Bronchial epithelial cell (primary cell): ENCODE data around the gene ROBO4. TPM values are rescaled to one million over a fixed set of nuclear protein-coding genes. Genes with fewer than 3 reads are reported as not detected.

Experiments
- DNase-seq: peaks from one replicate; pipeline ENCODE4 v3.0.0-alpha.2; 2010; ENCODE audit warnings: low read depth
- FAIRE-seq: peaks from 2 replicates; lab custom pipeline; 2011; peaks lifted over from hg19 to GRCh38; lab: Jason Lieb, UNC
- H3K27me3 ChIP-seq: 2 replicates; pipeline ENCODE4 v1.5.1; 2011; ENCODE audit warnings: low read length; ENCODE audit not compliant: control insufficient read depth, insufficient read depth
- H3K36me3 ChIP-seq: 2 replicates; pipeline ENCODE4 v1.5.1; 2011; ENCODE audit warnings: low read length; ENCODE audit not compliant: control insufficient read depth, insufficient read depth
- H3K4me3 ChIP-seq: 2 replicates; pipeline ENCODE4 v1.5.1; 2011; ENCODE audit warnings: mild to moderate bottlenecking, low read depth, low read length, control low read depth
- total RNA-seq: library from RNA; depleted of rRNA; stranded (reverse); fragments of >200 nt; gene quantifications from 2 replicates; pipeline ENCODE4 v1.2.1, GENCODE V29; 2014
- TF ChIP-seq, protein P1 (sequence below): IDR thresholded peaks from 2 replicates; pipeline ENCODE4 v1.5.1; 2011; ENCODE audit warnings: mild to moderate bottlenecking, moderate library complexity, low read length, control low read depth, inconsistent platforms; ENCODE audit not compliant: insufficient read depth, severe bottlenecking

The ROBO4 gene
- total RNA-seq, 1 donor from 2014 or later: not detected

DNA sequence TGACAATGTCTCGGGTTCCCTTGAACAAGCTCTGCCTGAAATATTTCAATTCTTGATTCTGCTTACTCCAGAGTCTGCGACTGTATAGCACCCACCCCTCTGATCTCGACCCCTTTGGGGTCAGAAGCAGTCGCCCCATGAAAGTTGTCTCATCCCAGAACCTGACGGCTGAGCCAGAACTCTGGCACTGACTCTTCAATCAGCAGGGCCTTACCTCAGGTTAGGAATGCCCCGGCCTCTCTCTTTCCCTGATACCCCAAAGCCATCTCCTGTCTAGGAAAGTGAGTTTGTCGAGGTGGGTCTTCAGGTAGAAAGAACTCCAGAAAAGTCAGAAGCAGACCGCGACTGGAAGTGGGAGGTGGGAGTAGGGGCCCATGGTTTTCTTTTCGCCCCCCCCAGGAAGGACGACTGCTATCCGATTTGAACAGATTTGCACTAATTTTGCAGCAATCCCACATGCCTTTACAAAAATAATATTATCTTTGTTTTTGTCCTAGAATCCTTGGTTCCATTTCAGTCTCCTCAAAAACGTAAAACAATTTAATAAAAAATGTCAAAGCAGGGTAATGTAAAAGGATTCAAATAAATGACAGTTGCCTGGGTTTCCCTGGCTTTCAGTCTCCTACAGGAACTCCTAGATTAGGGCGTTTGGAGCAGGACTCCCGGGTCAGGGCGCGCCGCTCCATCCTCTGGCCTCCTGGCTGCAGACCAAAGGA lies 33.3 kb downstream of the ROBO4 start:
- FAIRE-seq (no peak), DNase-seq (no peak)
- Histone ChIP-seq H3K36me3 (no peaks in the 10 kb centered on the region), H3K27me3 (peaks cover 63% of the 10 kb centered on the region), H3K4me3 (no peak overlapping the region)
- TF ChIP-seq, protein P1, sequence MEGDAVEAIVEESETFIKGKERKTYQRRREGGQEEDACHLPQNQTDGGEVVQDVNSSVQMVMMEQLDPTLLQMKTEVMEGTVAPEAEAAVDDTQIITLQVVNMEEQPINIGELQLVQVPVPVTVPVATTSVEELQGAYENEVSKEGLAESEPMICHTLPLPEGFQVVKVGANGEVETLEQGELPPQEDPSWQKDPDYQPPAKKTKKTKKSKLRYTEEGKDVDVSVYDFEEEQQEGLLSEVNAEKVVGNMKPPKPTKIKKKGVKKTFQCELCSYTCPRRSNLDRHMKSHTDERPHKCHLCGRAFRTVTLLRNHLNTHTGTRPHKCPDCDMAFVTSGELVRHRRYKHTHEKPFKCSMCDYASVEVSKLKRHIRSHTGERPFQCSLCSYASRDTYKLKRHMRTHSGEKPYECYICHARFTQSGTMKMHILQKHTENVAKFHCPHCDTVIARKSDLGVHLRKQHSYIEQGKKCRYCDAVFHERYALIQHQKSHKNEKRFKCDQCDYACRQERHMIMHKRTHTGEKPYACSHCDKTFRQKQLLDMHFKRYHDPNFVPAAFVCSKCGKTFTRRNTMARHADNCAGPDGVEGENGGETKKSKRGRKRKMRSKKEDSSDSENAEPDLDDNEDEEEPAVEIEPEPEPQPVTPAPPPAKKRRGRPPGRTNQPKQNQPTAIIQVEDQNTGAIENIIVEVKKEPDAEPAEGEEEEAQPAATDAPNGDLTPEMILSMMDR: no peak

GRCh38 chr11:124863826-124864165 lies 33.9 kb downstream of the ROBO4 start:
- DNase-seq (no peak), FAIRE-seq (no peak)
- H3K27me3 ChIP-seq: peaks cover 57% of the 10 kb centered on the region

GRCh38 chr11:124863137-124863825 lies 34.4 kb downstream of the ROBO4 start:
- no peak for DNase-seq
- FAIRE-seq: no peak
- Histone ChIP-seq H3K27me3 (peaks cover 52% of the 10 kb centered on the region), H3K4me3 (no peak overlapping the region), H3K36me3 (no peaks in the 10 kb centered on the region)
- TF ChIP-seq, protein P1: no peak

More at GRCh38 chr11:124863826-124864165, 33.9 kb downstream of the ROBO4 start:
- no peak overlapping the region for H3K4me3 ChIP-seq
- TF ChIP-seq, protein P1: no peak
- H3K36me3 ChIP-seq: no peaks in the 10 kb centered on the region

GRCh38 chr11:124861670-124862069 lies 36.0 kb downstream of the ROBO4 start:
- DNase-seq: no peak
- FAIRE-seq: no peak
- Histone ChIP-seq H3K36me3 (no peaks in the 10 kb centered on the region), H3K27me3 (peaks cover 39% of the 10 kb centered on the region), H3K4me3 (no peak overlapping the region)
- TF ChIP-seq, protein P1: no peak

DNA sequence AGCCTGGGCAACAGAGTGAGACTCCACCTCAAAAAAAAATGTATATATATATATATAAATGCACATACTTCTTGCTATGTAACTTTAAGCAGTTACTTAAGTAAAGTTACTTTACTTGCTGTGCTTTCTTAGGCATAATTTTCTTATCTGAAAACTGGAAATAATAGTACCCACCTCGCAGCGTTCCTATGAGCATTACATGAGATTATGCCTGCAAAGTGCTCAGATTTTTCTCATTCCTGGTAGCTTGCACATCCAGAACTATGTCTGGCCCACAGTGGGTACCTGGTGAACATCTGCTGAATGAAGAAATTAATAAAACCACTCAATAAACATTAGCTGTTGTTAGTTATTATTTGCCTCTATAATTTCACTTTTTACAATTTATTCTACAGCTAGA lies 38.5 kb downstream of the ROBO4 start:
- Histone ChIP-seq H3K4me3 (no peak overlapping the region), H3K36me3 (no peaks in the 10 kb centered on the region), H3K27me3 (peaks cover 20% of the 10 kb centered on the region)
- TF ChIP-seq, protein P1: no peak
- DNase-seq (no peak), FAIRE-seq (no peak)
